Stimulated activated CD8-positive, alpha-beta memory T cell treated with anti-CD3 and anti-CD28 coated beads, Interleukin-12 subunit alpha, Interleukin-12 subunit beta, amount 100 ng/mL, for 1 hour (primary cell): ENCODE measurements around the gene CDC123.
"Not testable (repeated sequence)": the region's sequence is repeated elsewhere in the genome, so short reads cannot be mapped to it uniquely, and the experiment has no call there.

ENCODE experiments used
- DNase-seq: peaks from one replicate; pipeline ENCODE4 v3.0.0-alpha.2; 2020; ENCODE audit warnings: low read depth

The CDC123 gene

GRCh38 chr10:12235796-12236195, 39.8 kb downstream of the CDC123 start:
- no peak for DNase-seq

GRCh38 chr10:12237265-12238220, 41.6 kb downstream of the CDC123 start:
- DNase-seq: no peak

- DNase-seq: no peak
Observed at GRCh38 chr10:12238821-12239220, 42.8 kb downstream of the CDC123 start.

- DNase-seq: no peak
Observed at GRCh38 chr10:12241810-12242529, 46.0 kb downstream of the CDC123 start.

GRCh38 chr10:12243864-12244620, 48.1 kb downstream of the CDC123 start:
- DNase-seq: no peak

- no peak for DNase-seq
Observed at GRCh38 chr10:12250181-12250580, 54.2 kb downstream of the CDC123 start.

- DNase-seq: not testable (repeated sequence)
Observed at GRCh38 chr10:12250702-12251101, 54.7 kb downstream of the CDC123 start.

- DNase-seq: no peak
Observed at GRCh38 chr10:12251581-12251980, 55.6 kb downstream of the CDC123 start.

GRCh38 chr10:12252882-12253546, 57.0 kb downstream of the CDC123 start:
- DNase-seq: no peak

GRCh38 chr10:12255048-12255447, 59.1 kb downstream of the CDC123 start:
- no peak for DNase-seq

- no peak for DNase-seq
Observed at GRCh38 chr10:12259988-12260387, 64.0 kb downstream of the CDC123 start.

- no peak for DNase-seq
Observed at GRCh38 chr10:12262278-12262981, 66.4 kb downstream of the CDC123 start.

- DNase-seq: peak; percentile 53
Observed at GRCh38 chr10:12264204-12264940, 68.4 kb downstream of the CDC123 start.

GRCh38 chr10:12269056-12269455, 73.1 kb downstream of the CDC123 start:
- DNase-seq: no peak

GRCh38 chr10:12271210-12271540, 75.2 kb downstream of the CDC123 start:
- no peak for DNase-seq

- DNase-seq: not testable (repeated sequence)
Observed at GRCh38 chr10:12277862-12278261, 81.9 kb downstream of the CDC123 start.

GRCh38 chr10:12279281-12279680, 83.3 kb downstream of the CDC123 start:
- DNase-seq: no peak

- no peak for DNase-seq
Observed at GRCh38 chr10:12287772-12288171, 91.8 kb downstream of the CDC123 start.

- not testable (repeated sequence) for DNase-seq
Observed at GRCh38 chr10:12297784-12298183, 101.8 kb downstream of the CDC123 start.

GRCh38 chr10:12299222-12299965, 103.4 kb downstream of the CDC123 start:
- DNase-seq: no peak
